HCEC 1CT (cell line): ENCODE measurements around the gene TLE2.
"Not testable (repeated sequence)": the region's sequence is repeated elsewhere in the genome, so short reads cannot be mapped to it uniquely, and the experiment has no call there.

ENCODE experiments used
- DNase-seq: peaks from one replicate; pipeline ENCODE4 v3.0.0-alpha.2; 2017

TLE2 gene

GRCh38 chr19:2981898-2982297 is 47.2 kb downstream of the TLE2 start:
- DNase-seq = no peak

- DNase-seq = peak; percentile 5
Measured at GRCh38 chr19:2978772-2979171, 50.3 kb downstream of the TLE2 start.

- no peak for DNase-seq
Measured at GRCh38 chr19:2978166-2978767, 50.8 kb downstream of the TLE2 start.

GRCh38 chr19:2977746-2978138 is 51.3 kb downstream of the TLE2 start:
- no peak for DNase-seq

GRCh38 chr19:2977001-2977745 is 51.9 kb downstream of the TLE2 start, which contains the start of gene TLE6:
Gene TLE6, plus strand, starts transcription at chr19:2977564. Its CDS starts 670 bp downstream, at chr19:2978234.
- DNase-seq = peak; percentile 92

GRCh38 chr19:2976609-2977000 is 52.5 kb downstream of the TLE2 start:
- DNase-seq = no peak

GRCh38 chr19:2974342-2975041 is 54.6 kb downstream of the TLE2 start:
- DNase-seq = no peak

- DNase-seq = no peak
Measured at GRCh38 chr19:2973229-2973628, 55.9 kb downstream of the TLE2 start.

GRCh38 chr19:2970201-2970835 is 58.8 kb downstream of the TLE2 start:
- no peak for DNase-seq

GRCh38 chr19:2969104-2969504 is 60.0 kb downstream of the TLE2 start:
- no peak for DNase-seq

- DNase-seq = no peak
Measured at GRCh38 chr19:2967972-2968371, 61.1 kb downstream of the TLE2 start.

GRCh38 chr19:2964874-2965273 is 64.2 kb downstream of the TLE2 start:
- DNase-seq = no peak

- not testable (repeated sequence) for DNase-seq
Measured at GRCh38 chr19:2963631-2964030, 65.4 kb downstream of the TLE2 start.

GRCh38 chr19:2963122-2963521 is 66.0 kb downstream of the TLE2 start:
- no peak for DNase-seq

GRCh38 chr19:2962018-2962670 is 66.9 kb downstream of the TLE2 start:
- peak; percentile 59 for DNase-seq

- no peak for DNase-seq
Measured at GRCh38 chr19:2960120-2960519, 69.0 kb downstream of the TLE2 start.

GRCh38 chr19:2957160-2957559 is 71.9 kb downstream of the TLE2 start:
- DNase-seq = no peak

GRCh38 chr19:2952953-2953481 is 76.1 kb downstream of the TLE2 start:
- no peak for DNase-seq

GRCh38 chr19:2950286-2951124 is 78.6 kb downstream of the TLE2 start:
- peak; percentile 99 for DNase-seq

- peak; percentile 13 for DNase-seq
Measured at GRCh38 chr19:2949939-2950285, 79.2 kb downstream of the TLE2 start.
